ENCODE results near the gene CHCHD3.

GRCh38 chr7:132810561-132810960 lies 271.3 kb downstream of the CHCHD3 start:
- TF ChIP-seq CTCF (IDR thresholded peaks at IDR 0.05) (no peak), ZFX (IDR thresholded peaks at IDR 0.05; ENCODE audit: borderline replicate concordance) (no peak)

All from 22Rv1 (cell line).